Left lung (tissue), 10 donors: ENCODE data around the gene FAM135A. TPM values are rescaled to one million over a fixed set of nuclear protein-coding genes. Genes with fewer than 3 reads are reported as not detected.

Experiments
- ATAC-seq: fragments of 200-7000 bp; cut with Tn5 transposase; one replicate; pipeline ENCODE4 v1.9.1; 2020; ENCODE audit warnings: moderate library complexity
- DNase-seq, 4 donors: peaks; one replicate each; pipeline ENCODE4 v3.0.0-alpha.2; 2013 to 2020
- H3K27ac ChIP-seq, 2 donors: fragments of 200-600 bp; sonication (generic) in 1 of 2; one replicate each; pipeline versions ENCODE4 v1.5.0 to v1.8.0; 2020 to 2021
- H3K27me3 ChIP-seq, 2 donors: fragments of 200-600 bp; sonication (generic) in 1 of 2; one replicate each; pipeline versions ENCODE4 v1.5.0 to v1.8.0; 2020 to 2021
- H3K36me3 ChIP-seq, 2 donors: fragments of 200-600 bp; sonication (generic) in 1 of 2; one replicate each; pipeline versions ENCODE4 v1.5.0 to v1.8.0; 2020 to 2021
- H3K4me1 ChIP-seq, 2 donors: fragments of 200-600 bp; one replicate each; pipeline ENCODE4 v1.8.0; 2021
- H3K4me3 ChIP-seq, 2 donors: fragments of 200-600 bp; sonication (generic) in 1 of 2; one replicate each; pipeline versions ENCODE4 v1.5.0 to v1.8.0; 2020 to 2021; ENCODE audit warnings: mild to moderate bottlenecking in 1 of 2
- H3K9me3 ChIP-seq, 2 donors: fragments of 200-600 bp; sonication (generic) in 1 of 2; one replicate each; pipeline versions ENCODE4 v1.5.0 to v1.8.0; 2020 to 2021
- CTCF ChIP-seq, 2 donors: fragments of 200-600 bp; sonication (generic) in 1 of 2; IDR thresholded peaks; one replicate each; pipeline versions ENCODE4 v1.5.0 to v1.8.0; 2021; ENCODE audit warnings: antibody characterized with exemption in 2 of 2
- intact Hi-C, 2 donors: fragments of 100-400 bp; cut with DNase I; formaldehyde crosslinking; loops; one replicate each; pipeline versions ENCODE4 v1.11.2 to v1.14.2; 2022
- polyA plus RNA-seq, 6 donors: library from polyadenylated mRNA; unstranded; fragments of 120-200 nt; gene quantifications; one replicate each; pipeline ENCODE4 v1.2.1, GENCODE V29; 2013; ENCODE audit not compliant: insufficient read length in 6 of 6
- total RNA-seq, 2 donors: library from RNA; stranded (reverse); fragmentation: NEBNext Ultra II Directional; extraction: Animal tissue kit (Norgen Biotek cat#: 25700); gene quantifications; one replicate each; pipeline ENCODE4 v1.2.1, GENCODE V29; 2021
- donor health status: DM: no; HTN: yes; CAD: no.
- donor health status: DM: no; HTN: no; CAD: no.

The FAM135A gene
- total and polyA plus RNA-seq, 8 donors = 21.9 to 28.8 (median 25.8) TPM

GRCh38 chr6:70371454-70372105 lies 41.7 kb upstream of the FAM135A start:
- Histone ChIP-seq H3K4me3 (no peak overlapping the region), H3K27ac (no peak overlapping the region), H3K4me1 (no peaks in the 10 kb centered on the region), H3K36me3 (no peaks in the 10 kb centered on the region), H3K9me3 (no peaks in the 10 kb centered on the region), H3K27me3 (no peaks in the 10 kb centered on the region)
- ATAC-seq (peak; percentile 85), DNase-seq (peak in 2 of 4 donors; percentile 71 to 76)
- intact Hi-C loops = loop anchor here in 1 of 2 donors (5.0 kb wide), 1 partner anchor 64 kb away; no protein-coding TSS in a partner anchor
- peak; percentile 53 to 61 for TF ChIP-seq CTCF (IDR thresholded peaks at IDR 0.05)

GRCh38 chr6:70375166-70375565 lies 38.1 kb upstream of the FAM135A start:
- no peaks in the 10 kb centered on the region for H3K4me1 ChIP-seq
- DNase-seq (no peak), ATAC-seq (no peak)
- H3K27me3 ChIP-seq = no peaks in the 10 kb centered on the region
- H3K27ac ChIP-seq = no peak overlapping the region
- TF ChIP-seq CTCF (IDR thresholded peaks at IDR 0.05) = no peak
- no peaks in the 10 kb centered on the region for H3K36me3 ChIP-seq
- intact Hi-C loops = no loop called here
- H3K4me3 ChIP-seq = no peak overlapping the region
- H3K9me3 ChIP-seq = no peaks in the 10 kb centered on the region

GRCh38 chr6:70375882-70376281 lies 37.4 kb upstream of the FAM135A start:
- Histone ChIP-seq H3K4me3 (no peak overlapping the region), H3K27me3 (no peaks in the 10 kb centered on the region), H3K9me3 (no peaks in the 10 kb centered on the region), H3K27ac (no peak overlapping the region), H3K36me3 (no peaks in the 10 kb centered on the region), H3K4me1 (no peaks in the 10 kb centered on the region)
- TF ChIP-seq CTCF (IDR thresholded peaks at IDR 0.05) = no peak
- intact Hi-C loops = no loop called here
- no peak for DNase-seq
- ATAC-seq = no peak

- no peaks in the 10 kb centered on the region for H3K4me1 ChIP-seq
- H3K9me3 ChIP-seq = no peaks in the 10 kb centered on the region
- intact Hi-C loops = no loop called here
- ATAC-seq (no peak), DNase-seq (no peak)
- H3K27me3 ChIP-seq = no peaks in the 10 kb centered on the region
- no peak for TF ChIP-seq CTCF (IDR thresholded peaks at IDR 0.05)
- no peaks in the 10 kb centered on the region for H3K36me3 ChIP-seq
- no peak overlapping the region for H3K4me3 ChIP-seq
- no peak overlapping the region for H3K27ac ChIP-seq
Observed at GRCh38 chr6:70376628-70377027, 36.7 kb upstream of the FAM135A start.

- no peak for ATAC-seq
- no peaks in the 10 kb centered on the region for H3K9me3 ChIP-seq
- no peak for DNase-seq
- no peak for TF ChIP-seq CTCF (IDR thresholded peaks at IDR 0.05)
- H3K4me1 ChIP-seq = no peaks in the 10 kb centered on the region
- no peak overlapping the region for H3K4me3 ChIP-seq
- intact Hi-C loops = no loop called here
- no peaks in the 10 kb centered on the region for H3K36me3 ChIP-seq
- H3K27me3 ChIP-seq = no peaks in the 10 kb centered on the region
- no peak overlapping the region for H3K27ac ChIP-seq
Observed at GRCh38 chr6:70377372-70377771, 35.9 kb upstream of the FAM135A start.
